ENCODE measurements around the gene SPOUT1.
"Not testable (repeated sequence)": the region's sequence is repeated elsewhere in the genome, so short reads cannot be mapped to it uniquely, and the experiment has no call there.

SPOUT1 gene

GRCh38 chr9:128829477-128830251 lies at the start of gene SPOUT1:
TSS of gene SPOUT1 (minus strand) at chr9:128829794. CDS start at chr9:128829780, 14 bp downstream.
- peak; percentile 95 for DNase-seq

GRCh38 chr9:128877852-128878251 lies 48.3 kb upstream of the SPOUT1 start:
- DNase-seq: no peak

- not testable (repeated sequence) for DNase-seq
Observed at GRCh38 chr9:128870941-128871265, 41.3 kb upstream of the SPOUT1 start.

- no peak for DNase-seq
Observed at GRCh38 chr9:128870128-128870940, 40.7 kb upstream of the SPOUT1 start.

GRCh38 chr9:128863647-128864046 lies 34.1 kb upstream of the SPOUT1 start:
- DNase-seq: peak; percentile 27

GRCh38 chr9:128862401-128862851 lies 32.8 kb upstream of the SPOUT1 start:
- no peak for DNase-seq

GRCh38 chr9:128861501-128861900 lies 31.9 kb upstream of the SPOUT1 start:
- DNase-seq: no peak

- no peak for DNase-seq
Observed at GRCh38 chr9:128860937-128861336, 31.3 kb upstream of the SPOUT1 start.

- DNase-seq: not testable (repeated sequence)
Observed at GRCh38 chr9:128858476-128858875, 28.9 kb upstream of the SPOUT1 start.

GRCh38 chr9:128854454-128854853 lies 24.9 kb upstream of the SPOUT1 start:
- DNase-seq: not testable (repeated sequence)

GRCh38 chr9:128852646-128853045 lies 23.1 kb upstream of the SPOUT1 start:
- not testable (repeated sequence) for DNase-seq

GRCh38 chr9:128851779-128852600 lies 22.4 kb upstream of the SPOUT1 start:
- not testable (repeated sequence) for DNase-seq

- not testable (repeated sequence) for DNase-seq
Observed at GRCh38 chr9:128851024-128851423, 21.4 kb upstream of the SPOUT1 start.

GRCh38 chr9:128847803-128848202 lies 18.2 kb upstream of the SPOUT1 start:
- no peak for DNase-seq

- no peak for DNase-seq
Observed at GRCh38 chr9:128846680-128847030, 17.1 kb upstream of the SPOUT1 start.

GRCh38 chr9:128845186-128845931 lies 15.8 kb upstream of the SPOUT1 start:
- DNase-seq: no peak

- DNase-seq: not testable (repeated sequence)
Observed at GRCh38 chr9:128843171-128843570, 13.6 kb upstream of the SPOUT1 start.

- no peak for DNase-seq
Observed at GRCh38 chr9:128841694-128842492, 12.3 kb upstream of the SPOUT1 start.

- DNase-seq: no peak
Observed at GRCh38 chr9:128840524-128840923, 10.9 kb upstream of the SPOUT1 start.

- no peak for DNase-seq
Observed at GRCh38 chr9:128838338-128838737, 8.7 kb upstream of the SPOUT1 start.

- no peak for DNase-seq
Observed at GRCh38 chr9:128836509-128837145, 7.0 kb upstream of the SPOUT1 start.

Measured in NCI-H1092 treated with DMSO at 0.1 percent for 48 hours (cell line).